ENCODE data around the gene PAN3.

The PAN3 gene

GRCh38 chr13:28299916-28300315 lies 161.6 kb downstream of the PAN3 start:
- in situ Hi-C loops (cut with MboI; ENCODE audit: low sequenced_read_pairs, unreplicated experiment), result loop anchor here (25.0 kb wide), 1 partner anchor 1062 kb away; no protein-coding TSS in a partner anchor
- DNase-seq (ENCODE audit: low spot score), result no peak
- TF ChIP-seq, protein P1, sequence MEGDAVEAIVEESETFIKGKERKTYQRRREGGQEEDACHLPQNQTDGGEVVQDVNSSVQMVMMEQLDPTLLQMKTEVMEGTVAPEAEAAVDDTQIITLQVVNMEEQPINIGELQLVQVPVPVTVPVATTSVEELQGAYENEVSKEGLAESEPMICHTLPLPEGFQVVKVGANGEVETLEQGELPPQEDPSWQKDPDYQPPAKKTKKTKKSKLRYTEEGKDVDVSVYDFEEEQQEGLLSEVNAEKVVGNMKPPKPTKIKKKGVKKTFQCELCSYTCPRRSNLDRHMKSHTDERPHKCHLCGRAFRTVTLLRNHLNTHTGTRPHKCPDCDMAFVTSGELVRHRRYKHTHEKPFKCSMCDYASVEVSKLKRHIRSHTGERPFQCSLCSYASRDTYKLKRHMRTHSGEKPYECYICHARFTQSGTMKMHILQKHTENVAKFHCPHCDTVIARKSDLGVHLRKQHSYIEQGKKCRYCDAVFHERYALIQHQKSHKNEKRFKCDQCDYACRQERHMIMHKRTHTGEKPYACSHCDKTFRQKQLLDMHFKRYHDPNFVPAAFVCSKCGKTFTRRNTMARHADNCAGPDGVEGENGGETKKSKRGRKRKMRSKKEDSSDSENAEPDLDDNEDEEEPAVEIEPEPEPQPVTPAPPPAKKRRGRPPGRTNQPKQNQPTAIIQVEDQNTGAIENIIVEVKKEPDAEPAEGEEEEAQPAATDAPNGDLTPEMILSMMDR (IDR thresholded peaks at IDR 0.05; ENCODE audit: borderline replicate concordance, control extremely low read depth, extremely low read depth, insufficient read depth, missing control alignments), result no peak

- no peak for DNase-seq (ENCODE audit: low spot score)
- TF ChIP-seq, protein P1 (IDR thresholded peaks at IDR 0.05; ENCODE audit: borderline replicate concordance, control extremely low read depth, extremely low read depth, insufficient read depth, missing control alignments), result no peak
- in situ Hi-C loops (cut with MboI; ENCODE audit: low sequenced_read_pairs, unreplicated experiment), result loop anchor here (25.0 kb wide), 1 partner anchor 1060 kb away; no protein-coding TSS in a partner anchor
Observed at GRCh38 chr13:28301839-28302238, 163.5 kb downstream of the PAN3 start.

GRCh38 chr13:28306325-28306724 lies 168.0 kb downstream of the PAN3 start:
- no peak for DNase-seq (ENCODE audit: low spot score)
- in situ Hi-C loops (cut with MboI; ENCODE audit: low sequenced_read_pairs, unreplicated experiment), result loop anchor here (25.0 kb wide), 1 partner anchor 1056 kb away; no protein-coding TSS in a partner anchor
- TF ChIP-seq, protein P1 (IDR thresholded peaks at IDR 0.05; ENCODE audit: borderline replicate concordance, control extremely low read depth, extremely low read depth, insufficient read depth, missing control alignments), result no peak

- TF ChIP-seq, protein P1 (IDR thresholded peaks at IDR 0.05; ENCODE audit: borderline replicate concordance, control extremely low read depth, extremely low read depth, insufficient read depth, missing control alignments), result peak; percentile 12
- DNase-seq (ENCODE audit: low spot score), result peak; percentile 41
- in situ Hi-C loops (cut with MboI; ENCODE audit: low sequenced_read_pairs, unreplicated experiment), result loop anchor here (25.0 kb wide), 1 partner anchor 1049 kb away; no protein-coding TSS in a partner anchor
Observed at GRCh38 chr13:28313579-28313978, 175.2 kb downstream of the PAN3 start.

DNA sequence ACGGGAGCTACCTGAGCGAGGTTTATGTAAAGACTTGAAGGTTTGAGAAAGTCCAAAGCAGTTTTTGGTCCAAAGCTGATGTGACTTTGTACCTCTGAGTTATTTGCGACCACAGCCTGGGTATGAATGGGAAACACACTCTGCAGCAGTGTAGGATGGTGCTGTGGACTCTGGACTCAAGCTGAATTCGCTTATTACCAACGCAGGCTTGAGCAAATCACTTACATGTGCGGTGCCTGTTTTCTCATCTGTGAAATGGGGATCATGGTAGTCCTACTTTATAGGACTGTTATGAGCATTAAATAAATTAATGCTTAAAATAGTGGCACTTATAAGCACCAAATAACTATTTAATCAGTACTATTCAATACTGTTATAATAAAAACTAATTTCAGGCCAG lies 176.5 kb downstream of the PAN3 start:
- TF ChIP-seq, protein P1 (IDR thresholded peaks at IDR 0.05; ENCODE audit: borderline replicate concordance, control extremely low read depth, extremely low read depth, insufficient read depth, missing control alignments), result no peak
- in situ Hi-C loops (cut with MboI; ENCODE audit: low sequenced_read_pairs, unreplicated experiment), result loop anchor here (25.0 kb wide), 1 partner anchor 1047 kb away; no protein-coding TSS in a partner anchor
- no peak for DNase-seq (ENCODE audit: low spot score)

DNA sequence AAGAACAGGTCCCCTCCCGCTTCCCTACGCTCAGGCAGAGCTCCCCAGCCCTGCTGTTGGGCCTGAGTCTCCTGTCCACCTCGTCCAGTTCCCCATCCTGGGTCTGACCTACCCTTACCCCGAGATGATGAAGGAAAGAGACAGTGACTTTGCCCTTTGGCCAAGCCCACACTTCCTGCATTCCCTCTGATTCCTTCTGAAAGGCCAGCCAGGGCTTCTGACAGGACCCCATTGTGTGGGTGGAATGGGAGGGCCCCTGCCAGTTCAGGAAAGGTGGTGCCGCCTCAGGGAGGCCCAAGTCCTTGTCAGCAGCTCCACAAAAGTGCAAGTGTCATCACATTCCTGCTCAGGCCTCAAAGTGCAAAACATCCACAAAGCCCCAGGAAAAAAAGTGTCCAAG lies 177.8 kb downstream of the PAN3 start:
- no peak for DNase-seq (ENCODE audit: low spot score)
- TF ChIP-seq, protein P1 (IDR thresholded peaks at IDR 0.05; ENCODE audit: borderline replicate concordance, control extremely low read depth, extremely low read depth, insufficient read depth, missing control alignments), result no peak
- in situ Hi-C loops (cut with MboI; ENCODE audit: low sequenced_read_pairs, unreplicated experiment), result loop anchor here (25.0 kb wide), 1 partner anchor 1046 kb away; no protein-coding TSS in a partner anchor

Measured in GM13976 (cell line).